GM12891 (cell line): ENCODE results near the gene GON4L.

Experiments
- POLR2A ChIP-seq: IDR thresholded peaks from 2 replicates; pipeline ENCODE4 v1.6.1; 2011; ENCODE audit warnings: low read depth, low read length, control low read depth
- POLR2AphosphoS5 ChIP-seq: IDR thresholded peaks from 2 replicates; pipeline ENCODE4 v1.6.1; 2011; ENCODE audit warnings: low read depth, low read length, control low read depth
- POU2F2 ChIP-seq: IDR thresholded peaks from 2 replicates; pipeline ENCODE4 v1.6.1; 2011; ENCODE audit warnings: low read depth, mild to moderate bottlenecking, control low read depth, low read length, moderate library complexity
- TAF1 ChIP-seq: IDR thresholded peaks from 2 replicates; pipeline ENCODE4 v1.6.1; 2011; ENCODE audit warnings: low read depth, low read length, control low read depth

GRCh38 chr1:155706139-155706538 is 150.9 kb downstream of the GON4L start:
- TF ChIP-seq POLR2AphosphoS5: no peak
- no peak for TF ChIP-seq POLR2A
- no peak for TF ChIP-seq TAF1
- no peak for TF ChIP-seq POU2F2
